BE2C (cell line): ENCODE data around the gene INPP5B.
A peak's percentile ranks its signal among the peaks of the same experiment; 100 is the strongest.
"Not testable (repeated sequence)": the region's sequence is repeated elsewhere in the genome, so short reads cannot be mapped to it uniquely, and the experiment has no call there.

Experiments
- DNase-seq: peaks from one replicate; pipeline ENCODE4 v3.0.0-alpha.2; 2020
- H3K27me3 ChIP-seq: fragments of 250-450 bp; sonication (Bioruptor Pico); 2 replicates; pipeline ENCODE4 v1.5.1; 2020; ENCODE audit warnings: mild to moderate bottlenecking
- H3K36me3 ChIP-seq: fragments of 250-450 bp; sonication (Bioruptor Pico); 2 replicates; pipeline ENCODE4 v1.5.1; 2020; ENCODE audit warnings: mild to moderate bottlenecking
- H3K4me1 ChIP-seq: fragments of 250-450 bp; sonication (Bioruptor Pico); 2 replicates; pipeline ENCODE4 v1.5.1; 2020
- H3K4me3 ChIP-seq: 2 replicates; pipeline ENCODE4 v1.5.1; 2011; ENCODE audit warnings: low read depth, low read length
- H3K9me3 ChIP-seq: fragments of 250-450 bp; sonication (Bioruptor Pico); 2 replicates; pipeline ENCODE4 v1.5.1; 2020
- TF ChIP-seq, protein P1 (sequence below): IDR thresholded peaks from 2 replicates; pipeline ENCODE4 v1.5.1; 2012; ENCODE audit warnings: mild to moderate bottlenecking, low read depth, low read length

INPP5B gene

DNA sequence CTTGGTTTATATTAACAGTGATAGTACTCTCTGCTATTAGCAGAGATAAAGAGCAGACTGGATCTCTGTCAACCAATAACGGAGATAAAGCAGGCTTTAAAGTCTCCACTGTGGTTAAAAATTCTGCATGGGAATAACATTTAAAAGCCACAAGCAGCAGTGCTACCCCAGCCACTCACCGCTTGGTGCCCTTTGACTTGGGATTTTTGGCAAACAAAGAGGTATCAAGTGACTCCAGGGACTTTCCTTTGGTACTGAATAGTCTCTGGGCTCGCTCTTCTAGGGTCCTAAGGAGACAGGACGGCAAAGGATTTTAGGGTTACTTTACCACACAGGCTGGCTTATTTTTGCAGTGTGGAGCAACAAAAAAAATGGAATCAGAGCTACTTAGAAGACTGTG, 31.7 kb upstream of the INPP5B start:
- no peaks in the 10 kb centered on the region for H3K4me1 ChIP-seq
- peaks cover 18% of the 10 kb centered on the region for H3K36me3 ChIP-seq
- TF ChIP-seq, protein P1, sequence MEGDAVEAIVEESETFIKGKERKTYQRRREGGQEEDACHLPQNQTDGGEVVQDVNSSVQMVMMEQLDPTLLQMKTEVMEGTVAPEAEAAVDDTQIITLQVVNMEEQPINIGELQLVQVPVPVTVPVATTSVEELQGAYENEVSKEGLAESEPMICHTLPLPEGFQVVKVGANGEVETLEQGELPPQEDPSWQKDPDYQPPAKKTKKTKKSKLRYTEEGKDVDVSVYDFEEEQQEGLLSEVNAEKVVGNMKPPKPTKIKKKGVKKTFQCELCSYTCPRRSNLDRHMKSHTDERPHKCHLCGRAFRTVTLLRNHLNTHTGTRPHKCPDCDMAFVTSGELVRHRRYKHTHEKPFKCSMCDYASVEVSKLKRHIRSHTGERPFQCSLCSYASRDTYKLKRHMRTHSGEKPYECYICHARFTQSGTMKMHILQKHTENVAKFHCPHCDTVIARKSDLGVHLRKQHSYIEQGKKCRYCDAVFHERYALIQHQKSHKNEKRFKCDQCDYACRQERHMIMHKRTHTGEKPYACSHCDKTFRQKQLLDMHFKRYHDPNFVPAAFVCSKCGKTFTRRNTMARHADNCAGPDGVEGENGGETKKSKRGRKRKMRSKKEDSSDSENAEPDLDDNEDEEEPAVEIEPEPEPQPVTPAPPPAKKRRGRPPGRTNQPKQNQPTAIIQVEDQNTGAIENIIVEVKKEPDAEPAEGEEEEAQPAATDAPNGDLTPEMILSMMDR = no peak
- H3K9me3 ChIP-seq = no peaks in the 10 kb centered on the region
- H3K27me3 ChIP-seq = no peaks in the 10 kb centered on the region
- DNase-seq = no peak
- H3K4me3 ChIP-seq = no peak overlapping the region

DNA sequence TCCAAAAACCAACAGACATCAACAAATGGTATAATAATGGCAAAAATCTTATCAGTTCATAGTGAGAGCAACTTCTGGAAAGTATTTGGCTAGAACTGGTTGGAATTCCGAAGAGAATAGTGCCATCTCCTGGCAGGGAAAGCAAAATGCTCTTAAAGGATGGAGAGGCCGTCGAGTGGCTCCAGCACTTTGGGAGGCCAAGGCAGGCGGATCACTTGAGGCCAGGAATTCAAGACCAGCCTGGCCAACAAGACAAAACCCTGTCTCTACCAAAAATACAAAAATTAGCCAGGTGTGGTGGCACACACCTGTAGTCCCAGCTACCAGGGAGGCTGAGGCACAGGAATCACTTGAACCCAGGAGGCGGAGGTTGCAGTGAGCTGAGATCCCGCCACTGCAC, 28.2 kb upstream of the INPP5B start:
- DNase-seq = peak; percentile 23

DNA sequence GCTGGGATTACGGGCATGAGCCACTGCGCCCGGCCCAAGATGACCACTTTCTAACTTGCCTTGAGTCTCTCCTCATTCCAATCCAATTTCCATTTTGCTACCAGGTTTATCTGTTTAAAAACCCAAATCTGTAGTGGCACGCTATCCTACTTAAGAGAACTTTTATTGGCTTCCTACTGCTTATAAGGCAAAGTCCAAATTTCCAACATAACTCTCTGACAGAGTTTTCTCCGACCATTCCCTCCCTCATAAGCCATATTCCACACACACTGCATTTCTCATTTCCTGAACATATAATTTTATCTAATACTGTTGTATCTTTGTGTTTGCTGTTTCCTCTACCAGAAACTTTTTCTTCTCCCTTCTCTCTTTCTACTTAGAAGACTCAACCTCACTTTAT, 27.7 kb upstream of the INPP5B start:
- Histone ChIP-seq H3K4me1 (no peaks in the 10 kb centered on the region), H3K27me3 (no peaks in the 10 kb centered on the region), H3K4me3 (no peak overlapping the region), H3K36me3 (peaks cover 16% of the 10 kb centered on the region), H3K9me3 (no peaks in the 10 kb centered on the region)
- DNase-seq = no peak
- TF ChIP-seq, protein P1 = no peak

More for the DNA sequence above, 28.2 kb upstream of the INPP5B start:
- H3K9me3 ChIP-seq, H3K4me1 ChIP-seq, H3K27me3 ChIP-seq, H3K4me3 ChIP-seq: not testable (repeated sequence)
- TF ChIP-seq, protein P1 = peak; percentile 50
- peaks cover 18% of the 10 kb centered on the region for H3K36me3 ChIP-seq

DNA sequence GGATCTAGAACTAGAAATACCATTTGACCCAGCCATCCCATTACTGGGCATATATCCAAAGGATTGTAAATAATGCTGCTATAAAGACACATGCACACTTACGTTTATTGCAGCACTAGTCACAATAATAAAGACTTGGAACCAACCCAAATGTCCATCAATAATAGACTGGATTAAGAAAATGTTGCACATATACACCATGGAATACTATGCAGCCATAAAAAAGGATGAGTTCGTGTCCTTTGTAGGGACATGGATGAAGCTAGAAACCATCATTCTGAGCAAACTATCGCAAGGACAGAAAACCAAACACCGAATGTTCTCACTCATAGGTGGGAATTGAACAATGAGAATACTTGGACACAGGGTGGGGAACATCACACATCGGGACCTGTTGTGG, 26.8 kb upstream of the INPP5B start:
- H3K4me3 ChIP-seq, H3K9me3 ChIP-seq, DNase-seq, H3K4me1 ChIP-seq, H3K27me3 ChIP-seq: not testable (repeated sequence)
- peaks cover 15% of the 10 kb centered on the region for H3K36me3 ChIP-seq

DNA sequence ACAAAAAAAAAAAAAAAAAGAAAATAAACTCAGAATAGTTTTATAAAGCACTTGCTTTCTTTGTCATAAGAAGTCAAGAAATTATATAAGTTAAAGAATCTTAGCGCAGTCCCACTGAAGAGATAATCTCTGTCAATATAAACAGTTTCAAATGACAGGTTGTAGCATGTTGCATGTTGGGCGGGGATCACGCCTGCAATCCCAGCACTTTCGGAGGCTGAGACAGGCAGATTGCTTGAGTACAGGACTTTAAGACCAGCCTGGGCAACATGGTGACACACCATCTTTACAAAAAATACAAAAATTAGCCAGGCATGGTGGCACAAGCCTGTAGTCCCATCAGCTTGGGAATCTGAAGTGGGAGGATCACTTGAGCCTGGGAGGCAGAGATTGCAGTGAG, 18.4 kb upstream of the INPP5B start:
- H3K27me3 ChIP-seq = no peaks in the 10 kb centered on the region
- DNase-seq = no peak
- H3K4me3 ChIP-seq = no peak overlapping the region
- H3K4me1 ChIP-seq = no peaks in the 10 kb centered on the region
- TF ChIP-seq, protein P1 = no peak
- H3K9me3 ChIP-seq = no peaks in the 10 kb centered on the region
- no peaks in the 10 kb centered on the region; the same call in none of the 2 replicates for H3K36me3 ChIP-seq

DNA sequence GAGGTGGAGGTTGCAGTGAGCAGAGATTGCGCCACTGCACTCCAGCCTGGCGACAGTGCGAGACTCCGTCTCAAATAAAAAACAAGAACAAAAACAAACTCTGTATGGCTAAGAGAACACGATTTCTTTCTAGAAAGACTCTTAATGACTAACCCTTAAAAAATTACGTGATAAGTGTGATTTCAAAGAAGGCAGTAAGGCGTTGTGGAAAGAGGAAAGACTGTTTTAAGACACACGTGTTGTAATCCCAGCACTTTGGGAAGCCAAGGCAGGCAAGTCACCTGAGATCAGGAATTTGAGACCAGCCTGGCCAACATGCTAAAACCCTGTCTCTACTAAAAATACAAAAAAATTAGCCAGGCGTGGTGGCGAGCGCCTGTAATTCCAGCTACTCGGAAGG, 17.3 kb upstream of the INPP5B start:
- DNase-seq, H3K27me3 ChIP-seq, H3K9me3 ChIP-seq, H3K36me3 ChIP-seq, H3K4me3 ChIP-seq, H3K4me1 ChIP-seq: not testable (repeated sequence)

DNA sequence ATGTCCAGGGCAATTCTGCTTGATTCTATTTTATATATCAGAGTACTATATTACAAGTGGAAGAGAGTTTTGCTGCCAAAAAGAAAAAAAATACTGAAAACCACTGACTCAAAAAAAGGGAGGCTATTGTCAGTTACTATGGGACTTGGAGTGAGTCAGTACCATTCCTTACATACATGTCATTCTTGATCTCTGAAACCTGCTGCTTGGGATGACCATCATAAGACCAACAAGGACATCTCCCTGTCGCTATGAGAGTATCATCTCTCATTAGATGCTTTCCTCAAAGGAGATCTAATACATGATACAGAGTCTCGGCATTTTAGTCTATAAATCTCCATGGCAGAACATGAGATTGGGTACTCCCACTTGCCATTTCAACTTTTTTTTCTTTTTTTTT, 11.8 kb upstream of the INPP5B start:
- no peak overlapping the region for H3K4me3 ChIP-seq
- H3K9me3 ChIP-seq = no peaks in the 10 kb centered on the region
- no peaks in the 10 kb centered on the region for H3K4me1 ChIP-seq
- H3K27me3 ChIP-seq = no peaks in the 10 kb centered on the region
- DNase-seq = no peak
- TF ChIP-seq, protein P1 = no peak
- H3K36me3 ChIP-seq = no peaks in the 10 kb centered on the region
